Mammary epithelial cell (primary cell): Measurements from ENCODE around the gene MYL2.

Experiments
- CTCF ChIP-seq, 2 donors: IDR thresholded peaks in 1 of 2; conservative IDR thresholded peaks in 1 of 2; 2 replicates each; pipeline ENCODE4 v1.5.1; 2011 to 2012; ENCODE audit warnings: inconsistent platforms in 2 of 2, low read length in 2 of 2, mild to moderate bottlenecking in 2 of 2, control low read depth in 1 of 2, low read depth in 1 of 2; ENCODE audit not compliant: insufficient read depth in 1 of 2; ENCODE audit errors: extremely low read depth in 1 of 2
- EZH2 ChIP-seq: IDR thresholded peaks from 2 replicates; pipeline ENCODE4 v1.6.1; 2012; ENCODE audit warnings: low read length, inconsistent platforms, borderline replicate concordance

DNA sequence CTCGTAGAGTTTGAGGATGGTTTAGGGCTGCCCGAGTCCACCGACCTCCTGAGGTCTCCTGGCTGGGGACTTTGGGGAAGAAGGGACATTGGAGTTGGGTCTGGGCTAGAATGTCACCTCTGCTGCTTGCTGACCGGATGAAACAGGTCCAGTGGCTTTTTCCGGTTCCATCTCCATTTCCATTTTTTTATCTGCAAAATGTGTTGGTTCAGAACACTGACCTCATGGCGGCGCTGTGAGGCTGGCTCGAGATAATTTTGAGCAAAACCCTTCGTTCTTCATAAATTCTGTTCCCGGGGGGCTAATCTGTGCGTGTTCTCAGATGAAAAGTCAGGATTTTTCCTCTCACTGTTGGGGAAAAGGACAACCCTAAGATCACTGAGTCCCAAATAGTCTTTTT is 11.7 kb upstream of the MYL2 start:
- peak; percentile 20 to 30 for TF ChIP-seq CTCF (conservative IDR thresholded peaks at IDR 0.05 in 1 of 2, IDR thresholded peaks at IDR 0.05 in 1 of 2; ENCODE audit: extremely low read depth in 1 of 2, insufficient read depth in 1 of 2, low read depth in 1 of 2, low read length in 2 of 2)
- TF ChIP-seq EZH2 = no peak
